ENCODE data around the gene RPS6KB2.

RPS6KB2 gene

GRCh38 chr11:67409261-67409666 lies 19.0 kb upstream of the RPS6KB2 start:
- in situ Hi-C loops (cut with MboI; ENCODE audit: low sequenced_read_pairs) = no loop called here

- in situ Hi-C loops (cut with MboI; ENCODE audit: low sequenced_read_pairs) = no loop called here
Observed at GRCh38 chr11:67409781-67410368, 18.4 kb upstream of the RPS6KB2 start.

- in situ Hi-C loops (cut with MboI; ENCODE audit: low sequenced_read_pairs) = no loop called here
Observed at GRCh38 chr11:67410369-67410831, 17.9 kb upstream of the RPS6KB2 start.

- in situ Hi-C loops (cut with MboI; ENCODE audit: low sequenced_read_pairs) = no loop called here
Observed at GRCh38 chr11:67410984-67411784, 17.1 kb upstream of the RPS6KB2 start.

GRCh38 chr11:67411785-67412152 lies 16.5 kb upstream of the RPS6KB2 start:
- in situ Hi-C loops (cut with MboI; ENCODE audit: low sequenced_read_pairs) = no loop called here

- in situ Hi-C loops (cut with MboI; ENCODE audit: low sequenced_read_pairs) = no loop called here
Observed at GRCh38 chr11:67412495-67413179, 15.7 kb upstream of the RPS6KB2 start.

- in situ Hi-C loops (cut with MboI; ENCODE audit: low sequenced_read_pairs) = no loop called here
Observed at GRCh38 chr11:67413266-67413849, 14.9 kb upstream of the RPS6KB2 start.

- in situ Hi-C loops (cut with MboI; ENCODE audit: low sequenced_read_pairs) = no loop called here
Observed at GRCh38 chr11:67415501-67416304, 12.6 kb upstream of the RPS6KB2 start, which contains the start of gene CARNS1. CARNS1 (plus strand) TSS chr11:67415678; CDS start chr11:67416200, 522 bp downstream.

- in situ Hi-C loops (cut with MboI; ENCODE audit: low sequenced_read_pairs) = no loop called here
Observed at GRCh38 chr11:67416416-67417335, 11.6 kb upstream of the RPS6KB2 start.

GRCh38 chr11:67417425-67417824 lies 10.9 kb upstream of the RPS6KB2 start:
- in situ Hi-C loops (cut with MboI; ENCODE audit: low sequenced_read_pairs) = no loop called here

GRCh38 chr11:67418476-67419281 lies 9.6 kb upstream of the RPS6KB2 start:
- in situ Hi-C loops (cut with MboI; ENCODE audit: low sequenced_read_pairs) = no loop called here

GRCh38 chr11:67419325-67420049 lies 8.8 kb upstream of the RPS6KB2 start:
- in situ Hi-C loops (cut with MboI; ENCODE audit: low sequenced_read_pairs) = no loop called here

- in situ Hi-C loops (cut with MboI; ENCODE audit: low sequenced_read_pairs) = no loop called here
Observed at GRCh38 chr11:67420147-67420645, 8.1 kb upstream of the RPS6KB2 start.

GRCh38 chr11:67420646-67421429 lies 7.5 kb upstream of the RPS6KB2 start:
- in situ Hi-C loops (cut with MboI; ENCODE audit: low sequenced_read_pairs) = no loop called here

GRCh38 chr11:67421430-67422031 lies 6.8 kb upstream of the RPS6KB2 start:
- in situ Hi-C loops (cut with MboI; ENCODE audit: low sequenced_read_pairs) = no loop called here

GRCh38 chr11:67422891-67423290 lies 5.4 kb upstream of the RPS6KB2 start:
- in situ Hi-C loops (cut with MboI; ENCODE audit: low sequenced_read_pairs) = no loop called here

GRCh38 chr11:67423466-67423865 lies 4.8 kb upstream of the RPS6KB2 start:
- in situ Hi-C loops (cut with MboI; ENCODE audit: low sequenced_read_pairs) = no loop called here
